Activated T-cell treated with anti-CD3 and anti-CD28 coated beads, Interleukin-2, amount 50 U/mL, for 4 hours (primary cell): ENCODE results near the gene NFKBIE. TPM values are rescaled to one million over a fixed set of nuclear protein-coding genes. Genes with fewer than 3 reads are reported as not detected.
"Not testable (repeated sequence)": the region's sequence is repeated elsewhere in the genome, so short reads cannot be mapped to it uniquely, and the experiment has no call there.

ENCODE experiments used
- ATAC-seq, 2 donors: fragments of 200-7000 bp; cut with Tn5 transposase; one replicate each; pipeline ENCODE4 v1.10.0; 2021
- DNase-seq: peaks from one replicate; pipeline ENCODE4 v3.0.0-alpha.2; 2020
- H3K27me3 Mint-ChIP-seq: one replicate; pipeline ENCODE4 v1.8.0; 2021; ENCODE audit warnings: low read depth, mixed read lengths
- H3K36me3 Mint-ChIP-seq: one replicate; pipeline ENCODE4 v1.8.0; 2022; ENCODE audit warnings: mixed read lengths; ENCODE audit not compliant: insufficient read depth
- H3K4me1 Mint-ChIP-seq: one replicate; pipeline ENCODE4 v1.8.0; 2021; ENCODE audit warnings: low read depth, mixed read lengths
- H3K4me3 Mint-ChIP-seq: one replicate; pipeline ENCODE4 v1.8.0; 2021; ENCODE audit warnings: mild to moderate bottlenecking, moderate library complexity, mixed read lengths
- H3K9me3 Mint-ChIP-seq: one replicate; pipeline ENCODE4 v1.8.0; 2021; ENCODE audit warnings: mixed read lengths
- total RNA-seq, 3 donors: library from RNA; stranded (reverse); gene quantifications; one replicate each; pipeline ENCODE4 v1.2.1, GENCODE V29; 2021

NFKBIE gene
- total RNA-seq, 3 donors from 2014 or later = 30.0 to 36.4 (median 33.1) TPM

- peak; percentile 81 to 87 for ATAC-seq
- no peaks in the 10 kb centered on the region for H3K9me3 Mint-ChIP-seq
Measured at GRCh38 chr6:44237813-44238433, 27.4 kb downstream of the NFKBIE start.

GRCh38 chr6:44237021-44237812 is 28.1 kb downstream of the NFKBIE start:
- ATAC-seq = peak; percentile 66 to 76

More at GRCh38 chr6:44237813-44238433, 27.4 kb downstream of the NFKBIE start:
- Mint-ChIP-seq H3K4me3 (peak overlapping the region; percentile 85), H3K4me1 (peaks cover 21% of the 10 kb centered on the region), H3K36me3 (peaks cover 8% of the 10 kb centered on the region), H3K27me3 (no peaks in the 10 kb centered on the region)
- DNase-seq = peak; percentile 73

GRCh38 chr6:44235891-44236516 is 29.3 kb downstream of the NFKBIE start:
- Mint-ChIP-seq H3K4me3 (peak overlapping the region; percentile 24), H3K4me1 (peaks cover 21% of the 10 kb centered on the region), H3K36me3 (peaks cover 17% of the 10 kb centered on the region), H3K27me3 (no peaks in the 10 kb centered on the region), H3K9me3 (no peaks in the 10 kb centered on the region)
- DNase-seq = no peak
- ATAC-seq = no peak

More at GRCh38 chr6:44237021-44237812, 28.1 kb downstream of the NFKBIE start:
- Mint-ChIP-seq H3K27me3 (no peaks in the 10 kb centered on the region), H3K9me3 (no peaks in the 10 kb centered on the region), H3K36me3 (peaks cover 11% of the 10 kb centered on the region), H3K4me3 (peak overlapping the region; percentile 85), H3K4me1 (peaks cover 21% of the 10 kb centered on the region)
- DNase-seq = peak; percentile 62

- DNase-seq (no peak), ATAC-seq (no peak)
- no peaks in the 10 kb centered on the region for H3K9me3 Mint-ChIP-seq
- no peaks in the 10 kb centered on the region for H3K27me3 Mint-ChIP-seq
- H3K4me3 Mint-ChIP-seq = no peak overlapping the region
- H3K4me1 Mint-ChIP-seq = peaks cover 21% of the 10 kb centered on the region
- peaks cover 23% of the 10 kb centered on the region for H3K36me3 Mint-ChIP-seq
Measured at GRCh38 chr6:44235269-44235668, 30.1 kb downstream of the NFKBIE start.

GRCh38 chr6:44234101-44235025 is 31.0 kb downstream of the NFKBIE start:
- peaks cover 23% of the 10 kb centered on the region for H3K36me3 Mint-ChIP-seq
- H3K27me3 Mint-ChIP-seq = no peaks in the 10 kb centered on the region
- peaks cover 20% of the 10 kb centered on the region for H3K4me1 Mint-ChIP-seq
- DNase-seq (no peak), ATAC-seq (no peak)
- no peaks in the 10 kb centered on the region for H3K9me3 Mint-ChIP-seq
- no peak overlapping the region for H3K4me3 Mint-ChIP-seq

GRCh38 chr6:44233567-44234100 is 31.7 kb downstream of the NFKBIE start:
- Mint-ChIP-seq H3K4me3 (no peak overlapping the region), H3K36me3 (peaks cover 23% of the 10 kb centered on the region), H3K27me3 (no peaks in the 10 kb centered on the region), H3K4me1 (peaks cover 16% of the 10 kb centered on the region), H3K9me3 (no peaks in the 10 kb centered on the region)
- ATAC-seq (no peak), DNase-seq (no peak)

- no peak overlapping the region for H3K4me3 Mint-ChIP-seq
- no peaks in the 10 kb centered on the region for H3K9me3 Mint-ChIP-seq
- ATAC-seq = no peak
- DNase-seq = no peak
- no peaks in the 10 kb centered on the region for H3K27me3 Mint-ChIP-seq
- peaks cover 27% of the 10 kb centered on the region for H3K36me3 Mint-ChIP-seq
- H3K4me1 Mint-ChIP-seq = peaks cover 9% of the 10 kb centered on the region
Measured at GRCh38 chr6:44232676-44233566, 32.4 kb downstream of the NFKBIE start.

GRCh38 chr6:44231426-44231825 is 33.9 kb downstream of the NFKBIE start:
- peaks cover 27% of the 10 kb centered on the region for H3K36me3 Mint-ChIP-seq
- DNase-seq, ATAC-seq, H3K4me3 Mint-ChIP-seq, H3K27me3 Mint-ChIP-seq, H3K9me3 Mint-ChIP-seq, H3K4me1 Mint-ChIP-seq: not testable (repeated sequence)

- no peak for ATAC-seq
- peaks cover 23% of the 10 kb centered on the region for H3K36me3 Mint-ChIP-seq
- peaks cover 2% of the 10 kb centered on the region for H3K4me1 Mint-ChIP-seq
Measured at GRCh38 chr6:44230034-44230675, 35.2 kb downstream of the NFKBIE start.

GRCh38 chr6:44229376-44230033 is 35.8 kb downstream of the NFKBIE start:
- DNase-seq = no peak
- peaks cover 25% of the 10 kb centered on the region for H3K36me3 Mint-ChIP-seq
- H3K27me3 Mint-ChIP-seq = no peaks in the 10 kb centered on the region
- no peak overlapping the region for H3K4me3 Mint-ChIP-seq
- ATAC-seq = no peak
- H3K4me1 Mint-ChIP-seq = peaks cover 8% of the 10 kb centered on the region
- H3K9me3 Mint-ChIP-seq = no peaks in the 10 kb centered on the region

More at GRCh38 chr6:44230034-44230675, 35.2 kb downstream of the NFKBIE start:
- no peaks in the 10 kb centered on the region for H3K27me3 Mint-ChIP-seq
- no peaks in the 10 kb centered on the region for H3K9me3 Mint-ChIP-seq
- DNase-seq = no peak
- no peak overlapping the region for H3K4me3 Mint-ChIP-seq

GRCh38 chr6:44228836-44229235 is 36.5 kb downstream of the NFKBIE start:
- Mint-ChIP-seq H3K27me3 (no peaks in the 10 kb centered on the region), H3K9me3 (no peaks in the 10 kb centered on the region), H3K36me3 (peaks cover 27% of the 10 kb centered on the region), H3K4me1 (peaks cover 13% of the 10 kb centered on the region), H3K4me3 (no peak overlapping the region)
- DNase-seq (no peak), ATAC-seq (no peak)

- H3K9me3 Mint-ChIP-seq = no peaks in the 10 kb centered on the region
Measured at GRCh38 chr6:44228433-44228832, 36.9 kb downstream of the NFKBIE start.

More at GRCh38 chr6:44228433-44228832, 36.9 kb downstream of the NFKBIE start:
- Mint-ChIP-seq H3K36me3 (peaks cover 24% of the 10 kb centered on the region), H3K27me3 (no peaks in the 10 kb centered on the region), H3K4me3 (no peak overlapping the region), H3K4me1 (peaks cover 13% of the 10 kb centered on the region)
- DNase-seq (no peak), ATAC-seq (no peak)
